ENCODE data around the gene PIK3C2B.

PIK3C2B gene

DNA sequence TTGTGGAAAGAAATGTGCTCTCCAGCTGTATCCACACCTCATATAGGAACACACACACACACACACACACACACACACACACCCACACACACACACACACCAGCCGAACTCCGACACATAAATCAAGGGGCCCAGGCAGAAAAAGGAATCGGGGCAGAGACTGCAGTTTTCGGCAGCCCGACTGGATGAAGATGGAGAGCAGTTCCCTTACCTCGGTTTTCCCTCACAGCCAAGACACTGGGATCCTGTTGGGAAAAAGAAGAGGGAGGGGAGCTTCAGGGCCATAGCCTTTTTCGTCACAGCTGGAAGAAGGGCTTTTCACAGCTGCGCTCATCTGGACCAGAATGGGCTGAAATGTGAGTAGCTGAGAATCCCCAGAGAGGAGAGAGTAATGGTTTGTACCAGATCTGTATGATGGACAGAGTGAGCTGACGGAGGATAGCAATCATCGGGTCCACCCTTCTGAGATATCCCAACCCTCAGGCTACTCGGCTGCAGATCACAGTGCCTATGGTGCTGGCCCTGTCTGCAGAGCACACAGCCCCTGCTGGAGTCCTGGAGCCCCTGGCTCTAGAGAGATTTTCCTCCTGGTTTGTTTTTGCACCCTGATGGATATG is 37.7 kb downstream of the PIK3C2B start:
- FAIRE-seq, result no peak

DNA sequence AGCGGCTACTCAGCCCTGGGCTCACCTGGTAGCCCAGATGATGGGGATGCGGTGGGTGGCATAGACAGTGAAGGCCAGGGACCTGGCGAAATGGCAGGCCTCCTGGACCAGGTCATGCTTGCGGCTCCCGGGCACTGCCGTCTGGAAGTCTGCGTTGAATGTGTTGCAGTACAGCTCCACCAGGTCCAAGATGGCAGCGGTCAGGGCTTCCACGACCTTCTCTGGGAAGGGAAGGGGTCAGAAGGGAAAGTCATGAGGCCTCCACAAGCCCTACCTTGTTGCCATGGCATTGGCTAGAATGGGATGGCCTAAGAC is 38.8 kb downstream of the PIK3C2B start:
- no peak for FAIRE-seq

DNA sequence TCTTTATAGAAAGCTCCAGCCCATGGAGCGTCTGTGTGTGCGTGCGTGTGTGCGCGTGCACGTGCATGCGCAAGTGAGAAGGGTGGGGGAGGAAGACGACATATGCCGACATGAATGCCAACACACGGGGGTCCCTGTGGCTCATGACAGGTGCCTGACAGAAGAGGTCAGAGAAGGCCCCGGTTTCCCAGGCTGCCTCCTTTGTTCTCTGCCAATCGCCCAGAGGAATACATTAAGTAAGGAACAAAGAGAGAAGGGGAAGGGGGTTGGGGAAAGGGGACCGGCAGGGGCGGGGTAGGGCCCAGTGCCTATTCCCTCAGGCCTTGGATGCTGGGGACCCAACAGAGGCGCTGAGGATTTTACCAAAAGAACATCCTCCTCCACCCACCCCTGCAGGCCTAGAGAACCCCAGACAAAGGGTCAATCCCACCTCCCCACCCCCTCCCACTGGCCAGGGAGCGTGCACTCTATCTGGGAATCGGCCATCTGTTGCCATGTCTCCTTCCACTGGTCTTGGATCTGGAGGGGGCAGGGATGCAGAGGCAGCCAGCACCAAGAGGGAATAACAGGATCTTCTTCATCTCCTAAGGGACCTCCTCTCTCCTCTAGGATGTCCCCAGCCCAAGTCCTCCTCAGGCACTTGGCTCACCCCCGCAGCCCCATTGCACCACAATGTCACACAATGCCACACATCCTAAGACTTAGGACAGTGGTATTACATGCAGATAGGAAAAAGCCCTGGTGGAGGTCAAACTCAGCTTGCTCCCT is 39.4 kb downstream of the PIK3C2B start:
- no peak for FAIRE-seq

DNA sequence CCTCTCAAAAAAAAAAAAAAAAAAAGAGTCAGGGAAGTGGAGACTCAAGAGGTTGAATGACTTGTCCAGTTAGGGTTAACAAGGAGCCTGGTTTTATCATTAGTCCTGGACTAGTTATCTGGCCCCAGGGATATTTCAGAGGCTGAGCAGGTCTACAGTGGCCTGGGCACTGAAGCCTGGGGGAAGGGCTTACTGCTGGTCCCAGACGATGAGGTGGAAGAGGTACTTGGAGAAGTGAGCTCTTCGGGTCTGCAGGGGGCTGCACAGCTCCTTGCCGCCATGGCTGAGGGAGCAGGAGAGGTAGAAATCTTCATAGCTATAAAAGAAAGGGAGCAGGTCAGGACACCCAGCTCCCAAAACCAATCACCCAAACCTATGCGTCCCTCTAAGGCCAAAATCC is 40.1 kb downstream of the PIK3C2B start:
- FAIRE-seq, result no peak

DNA sequence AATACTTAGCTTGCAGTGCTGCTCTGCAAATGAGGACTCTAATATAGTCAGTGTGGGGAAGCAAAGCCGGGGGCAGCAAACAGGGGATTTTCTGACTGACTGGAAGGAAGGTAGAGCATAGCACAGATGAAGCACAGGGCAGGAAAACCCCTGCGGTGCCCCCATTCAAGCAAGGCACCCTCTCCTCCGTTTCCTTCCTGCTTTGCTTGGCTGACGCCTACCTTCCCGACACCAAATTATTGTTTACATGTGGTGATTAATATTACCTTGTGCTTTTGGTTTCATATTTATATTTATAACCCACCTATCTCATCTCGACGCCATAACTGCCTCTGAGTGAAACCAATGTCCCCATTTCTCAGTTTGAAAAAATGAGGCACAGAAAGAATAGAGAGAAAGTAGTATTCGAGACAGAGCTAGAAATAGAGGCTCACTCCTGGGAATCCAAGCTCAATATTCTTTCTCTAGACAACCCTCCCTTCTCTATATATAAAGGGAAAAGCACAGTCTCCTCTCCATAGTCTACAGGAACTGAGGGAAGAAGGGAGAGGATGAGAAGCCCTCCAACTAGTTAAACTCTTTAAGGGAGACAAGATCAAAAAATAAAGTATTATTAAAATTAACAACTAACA is 41.3 kb downstream of the PIK3C2B start:
- FAIRE-seq, result no peak

DNA sequence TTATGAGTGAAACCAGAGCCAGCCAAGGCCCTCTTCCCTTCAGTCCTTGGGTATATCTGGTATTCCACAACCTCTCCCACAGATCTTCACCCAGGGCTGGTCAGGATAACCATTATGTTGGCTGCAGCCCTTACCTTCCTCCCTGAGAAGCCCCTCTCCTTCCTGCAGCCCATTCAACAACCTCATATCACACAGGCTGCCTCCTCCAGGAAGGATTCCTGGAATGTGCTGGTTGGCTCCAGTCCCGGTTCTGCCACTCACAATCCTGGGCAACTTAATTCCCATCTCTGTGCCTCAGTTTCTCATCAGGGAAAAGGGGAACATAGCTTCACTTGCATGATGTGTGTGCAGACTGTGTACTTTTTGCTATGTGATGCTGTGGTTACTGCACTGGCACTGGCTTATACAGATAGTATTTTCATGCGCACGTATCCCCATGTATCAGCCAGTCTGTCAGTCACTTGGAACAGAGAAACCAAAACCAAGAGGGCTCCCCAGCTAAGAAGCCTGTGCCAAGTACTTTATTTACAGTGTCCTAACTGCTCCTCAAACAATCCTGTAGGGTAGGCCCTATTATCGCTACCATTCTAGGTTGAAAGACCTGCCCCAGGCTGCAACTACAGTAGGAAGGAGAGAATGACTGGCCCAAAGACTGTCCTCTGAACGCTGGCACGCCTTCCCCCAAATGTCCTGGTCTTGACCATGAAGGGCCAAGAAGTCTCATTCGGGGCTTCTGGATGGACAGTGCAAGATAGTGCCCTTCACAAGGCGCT is 43.1 kb downstream of the PIK3C2B start:
- FAIRE-seq, result no peak

DNA sequence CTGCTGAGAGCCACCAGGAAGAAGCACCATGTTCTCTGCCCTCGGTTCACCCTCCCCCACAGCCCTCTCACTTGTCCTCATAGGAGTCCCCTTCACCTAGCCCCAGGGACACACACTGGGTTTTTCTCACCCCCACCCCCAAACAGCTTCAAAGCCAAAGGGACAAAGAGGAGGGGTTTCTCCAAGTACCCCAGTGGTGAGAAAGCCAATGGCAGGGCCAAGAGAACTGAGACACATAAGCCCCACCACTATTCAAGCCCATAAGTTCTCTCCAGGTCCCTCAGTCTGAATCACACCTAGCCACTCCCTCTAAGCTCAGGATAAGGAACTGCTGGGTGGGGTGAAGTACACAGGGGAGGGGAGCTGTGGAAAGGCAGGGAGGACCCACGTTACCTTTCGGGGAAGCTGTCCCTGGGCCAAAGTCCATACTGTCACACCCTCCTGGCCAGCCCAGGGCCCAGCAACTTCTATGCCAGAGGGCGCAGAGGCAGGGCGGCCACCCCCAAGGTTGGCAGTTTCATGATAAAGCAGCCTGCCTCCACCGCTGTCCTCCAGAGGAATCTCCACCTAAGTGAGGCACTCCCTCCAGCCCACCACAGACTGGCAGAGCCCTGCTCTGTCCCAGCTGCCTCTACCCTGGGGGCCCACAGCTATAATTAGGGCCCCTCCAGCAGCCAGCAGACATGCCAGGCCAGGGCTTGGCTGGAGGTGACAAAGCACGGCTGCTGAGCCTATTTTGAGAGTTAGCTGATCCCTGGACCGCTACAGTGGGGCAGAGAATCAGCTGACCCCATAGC is 43.9 kb downstream of the PIK3C2B start:
- FAIRE-seq, result no peak

DNA sequence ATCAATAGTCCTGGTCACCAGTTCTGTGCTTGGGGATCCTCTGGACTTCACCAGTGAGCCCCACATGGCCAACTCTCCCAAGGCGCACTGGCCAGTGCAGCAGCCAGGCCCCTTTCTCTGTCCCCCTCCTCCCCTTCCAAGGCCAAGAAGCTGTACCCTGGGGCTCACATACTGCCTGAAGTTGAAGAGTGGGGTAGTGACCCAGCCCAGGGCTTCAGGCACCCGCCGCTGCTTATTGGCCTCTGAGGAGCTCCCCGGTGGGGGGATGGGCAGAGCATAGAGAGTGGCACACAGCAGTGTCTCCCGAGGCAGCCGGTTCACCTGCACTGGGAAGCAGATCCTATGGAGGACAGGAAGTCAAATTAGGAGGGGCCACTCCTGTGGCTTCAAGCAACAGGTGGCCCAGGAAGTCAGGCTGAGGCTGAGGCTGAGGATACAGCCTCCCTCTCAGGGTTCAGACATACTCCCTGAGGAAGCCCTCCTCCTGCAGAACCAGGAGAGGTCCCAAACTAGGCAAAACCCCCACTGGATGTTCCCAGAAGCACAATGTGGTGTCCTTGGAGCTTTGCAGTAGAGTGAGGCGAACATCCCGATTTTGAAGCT is 44.8 kb downstream of the PIK3C2B start:
- no peak for FAIRE-seq

DNA sequence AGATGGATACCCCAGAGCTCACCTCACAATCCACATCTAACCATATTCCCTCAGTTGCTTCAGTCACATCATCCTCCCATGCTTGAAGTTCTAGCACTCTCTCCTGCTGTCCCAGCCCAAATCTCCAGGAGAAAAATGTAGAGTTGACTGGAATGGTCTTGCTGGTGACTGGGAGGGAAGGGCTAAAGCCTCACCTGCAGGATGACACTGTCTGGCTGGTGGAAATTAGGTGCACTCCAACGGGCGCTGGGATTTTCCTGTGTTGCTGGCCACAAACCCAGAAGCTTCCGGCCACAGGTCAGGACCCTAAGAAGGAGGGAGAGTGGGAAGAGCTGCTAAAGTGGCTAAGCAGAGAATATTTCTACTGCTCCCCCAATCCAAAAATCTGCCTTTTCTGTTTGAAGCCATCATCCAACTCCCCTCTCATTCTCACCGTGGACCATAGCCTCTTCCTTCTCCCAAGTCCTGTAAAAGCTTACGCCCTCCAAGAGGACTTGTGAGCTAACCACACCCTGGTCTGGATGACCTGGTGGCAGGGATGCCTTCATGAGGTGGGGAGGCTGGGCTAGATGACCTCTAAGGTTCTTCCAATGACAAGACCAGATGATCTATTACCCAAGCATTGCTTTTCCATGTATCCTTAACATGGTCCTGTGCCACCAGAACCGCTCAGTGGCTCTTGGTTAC is 45.5 kb downstream of the PIK3C2B start:
- no peak for FAIRE-seq

DNA sequence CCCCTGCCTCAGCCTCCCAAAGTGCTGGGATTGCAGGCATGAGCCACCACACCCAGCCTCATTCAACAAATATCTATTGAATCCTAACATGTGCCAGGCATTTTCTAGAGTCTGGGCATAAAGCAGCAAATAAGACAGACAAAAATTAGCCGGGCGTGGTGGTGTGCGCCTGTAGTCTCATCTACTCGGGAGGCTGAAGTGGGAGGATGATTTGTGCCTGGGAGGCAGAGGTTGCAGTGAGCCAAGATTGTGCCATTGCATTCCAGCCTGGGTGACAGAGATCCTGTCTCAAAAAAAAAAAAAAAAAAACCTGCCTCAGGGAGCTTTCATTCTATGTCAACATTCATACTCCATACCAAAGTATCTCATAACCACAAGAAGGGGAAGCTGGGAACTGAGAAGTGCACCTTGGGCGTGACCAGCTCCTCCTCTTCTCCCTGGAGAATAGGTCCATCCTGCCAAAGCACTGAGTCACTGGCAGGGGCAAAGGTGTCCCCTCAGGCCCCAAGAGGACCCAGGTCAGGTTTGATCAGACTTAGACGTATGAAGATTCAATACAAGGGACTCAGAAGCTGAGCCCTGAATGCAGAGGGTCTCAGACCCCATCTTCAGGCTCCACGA is 46.2 kb downstream of the PIK3C2B start:
- FAIRE-seq, result no peak

DNA sequence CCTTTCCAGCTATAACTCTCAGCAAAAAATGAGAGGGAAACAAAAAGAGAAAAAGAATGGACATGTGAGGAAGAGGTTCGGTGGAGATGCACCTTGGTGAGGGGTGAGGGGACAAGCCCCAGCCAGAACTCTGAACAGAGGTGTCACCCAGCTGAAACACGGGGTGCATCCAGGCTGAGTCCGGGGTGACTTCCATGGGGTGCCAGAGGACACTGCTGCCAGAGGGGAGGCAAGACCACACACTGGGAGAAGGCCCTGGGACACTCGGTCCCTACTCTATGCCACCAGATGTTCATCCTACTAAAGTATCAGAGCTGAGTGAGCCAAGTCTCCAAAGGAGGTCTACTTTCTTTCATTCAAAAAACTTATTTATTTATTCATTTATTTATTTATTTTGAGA is 46.9 kb downstream of the PIK3C2B start:
- FAIRE-seq, result no peak

DNA sequence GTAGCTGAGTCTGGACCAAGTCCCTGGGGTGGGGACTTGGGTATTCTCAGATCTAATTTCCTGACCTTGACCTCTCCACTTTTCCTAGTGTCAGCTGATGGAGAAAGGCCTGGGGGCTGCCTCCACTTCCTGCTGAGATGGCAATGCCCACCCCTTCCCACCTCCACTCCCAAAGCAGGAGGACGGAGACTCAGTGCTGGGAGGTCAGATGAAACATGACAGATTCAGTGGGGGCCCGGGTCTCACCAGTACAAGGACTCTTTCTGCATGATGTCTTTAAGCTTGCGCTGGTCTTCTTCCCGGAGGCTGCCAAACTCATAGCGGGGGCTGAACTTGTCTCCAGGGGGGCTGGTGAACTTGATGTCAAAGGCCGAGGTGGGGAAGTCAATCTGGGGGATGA is 47.4 kb downstream of the PIK3C2B start:
- no peak for FAIRE-seq

DNA sequence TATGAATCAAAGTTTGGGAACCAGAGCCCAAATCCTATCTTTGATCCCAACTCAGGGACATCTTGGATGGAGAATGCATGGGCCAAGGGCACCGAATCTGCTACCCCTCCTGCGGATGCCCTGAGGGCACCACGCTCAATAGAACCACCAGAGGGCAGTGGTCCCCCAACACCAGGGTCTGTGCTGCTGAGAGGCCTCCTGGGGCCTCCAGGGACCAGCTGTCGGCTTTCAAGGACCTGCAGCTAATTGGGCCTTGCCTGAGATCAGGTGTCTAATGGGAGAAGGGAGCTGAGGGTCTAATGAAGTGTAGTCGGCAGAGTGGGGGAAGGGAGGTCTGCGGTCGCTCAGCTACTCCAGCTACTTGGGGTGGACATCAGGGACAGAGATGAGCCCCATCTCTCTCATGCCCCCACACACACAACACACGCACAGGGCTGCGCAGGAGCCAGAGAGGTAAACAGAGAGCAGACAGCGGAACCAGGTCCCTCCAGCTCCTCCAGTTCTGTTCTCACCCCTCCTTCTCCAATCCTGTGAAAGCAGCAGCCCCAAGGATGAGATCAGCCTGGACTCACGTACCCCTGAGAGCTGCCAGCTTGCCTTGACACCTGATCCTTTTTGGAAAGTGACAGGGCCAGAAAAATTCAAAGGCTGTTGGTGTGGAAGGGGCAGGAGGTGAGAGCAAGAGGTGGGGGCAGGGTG is 48.0 kb downstream of the PIK3C2B start:
- FAIRE-seq, result no peak

DNA sequence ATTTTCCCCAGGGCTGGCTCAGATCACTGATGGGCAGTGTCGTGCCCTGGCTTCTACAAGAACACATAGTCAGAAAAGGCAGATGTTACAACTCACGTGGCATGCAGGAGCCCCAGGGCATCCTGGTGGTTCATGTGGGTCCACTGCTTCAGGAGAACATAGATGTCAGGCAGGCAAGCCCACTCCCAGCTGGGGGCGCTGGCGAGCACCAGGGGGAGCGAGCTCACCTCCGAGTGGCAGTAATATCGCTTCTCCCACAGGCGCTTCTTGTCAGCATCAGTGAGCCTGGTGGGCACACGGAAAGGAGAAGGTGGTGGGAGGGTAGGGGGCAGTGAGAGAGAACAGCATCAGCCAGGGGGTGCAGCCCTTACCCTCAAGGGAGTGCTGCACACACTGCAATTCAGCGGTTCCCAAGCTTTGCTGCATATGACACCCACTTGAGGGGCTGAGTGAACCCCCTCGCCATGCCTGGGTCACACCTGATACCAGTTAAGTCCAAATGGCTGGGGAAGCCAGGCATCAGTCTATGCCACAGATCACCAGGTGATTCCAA is 48.7 kb downstream of the PIK3C2B start:
- FAIRE-seq, result no peak
